HG02840 (cell line): ENCODE data around the gene CPEB3.

Experiments used
- ATAC-seq: cut with Tn5 transposase; IDR thresholded peaks from one replicate; pipeline ENCODE4 v1.9.1; 2021; ENCODE audit warnings: mild to moderate bottlenecking, moderate library complexity, moderate number of reproducible peaks; ENCODE audit not compliant: unreplicated experiment, low FRiP score

CPEB3 gene

GRCh38 chr10:92268748-92269147 lies 22.1 kb downstream of the CPEB3 start:
- ATAC-seq = no peak

DNA sequence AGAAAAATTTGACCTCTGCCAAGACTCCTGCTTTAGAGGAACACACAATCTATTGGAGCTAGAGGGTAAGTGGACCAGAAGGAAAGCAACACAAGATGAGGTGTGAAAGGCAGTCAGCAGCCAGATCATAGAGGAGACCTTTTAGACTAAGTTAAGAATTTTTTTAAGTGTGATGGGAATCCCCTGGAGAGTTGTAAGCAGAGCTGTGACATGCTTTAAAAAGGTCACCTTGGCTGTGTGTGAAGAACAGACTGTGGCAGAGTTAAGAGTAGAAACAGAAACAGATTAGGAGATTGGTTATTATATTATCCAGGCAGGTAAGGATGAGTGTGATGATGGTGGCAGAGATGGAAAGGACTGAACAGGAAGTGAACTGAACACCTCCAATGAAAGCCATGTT lies 23.5 kb downstream of the CPEB3 start:
- no peak for ATAC-seq

GRCh38 chr10:92265687-92266258 lies 25.1 kb downstream of the CPEB3 start:
- ATAC-seq = no peak

DNA sequence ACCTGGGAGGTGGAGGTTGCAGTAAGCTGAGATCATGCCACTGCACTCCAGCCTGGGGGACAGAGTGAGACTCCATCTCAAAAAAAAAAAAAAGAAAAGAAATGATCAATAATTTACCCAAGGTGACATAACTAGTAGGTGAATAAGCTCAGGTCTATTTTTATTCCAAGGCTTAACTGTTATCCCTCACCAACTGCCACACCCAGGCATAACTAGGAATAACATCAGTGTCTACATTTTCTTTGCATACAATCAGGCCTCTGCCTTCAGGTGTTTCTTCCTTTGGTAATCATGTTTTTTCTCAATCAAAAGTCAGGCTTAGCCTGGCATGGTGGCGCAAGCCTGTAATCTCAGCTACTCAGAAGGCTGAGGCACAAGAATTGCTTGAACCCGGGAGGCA lies 26.6 kb downstream of the CPEB3 start:
- ATAC-seq = no peak

GRCh38 chr10:92263396-92263795 lies 27.5 kb downstream of the CPEB3 start:
- ATAC-seq = no peak

- no peak for ATAC-seq
These were observed 42.3 kb downstream of the CPEB3 start for GRCh38 chr10:92248566-92248965.

DNA sequence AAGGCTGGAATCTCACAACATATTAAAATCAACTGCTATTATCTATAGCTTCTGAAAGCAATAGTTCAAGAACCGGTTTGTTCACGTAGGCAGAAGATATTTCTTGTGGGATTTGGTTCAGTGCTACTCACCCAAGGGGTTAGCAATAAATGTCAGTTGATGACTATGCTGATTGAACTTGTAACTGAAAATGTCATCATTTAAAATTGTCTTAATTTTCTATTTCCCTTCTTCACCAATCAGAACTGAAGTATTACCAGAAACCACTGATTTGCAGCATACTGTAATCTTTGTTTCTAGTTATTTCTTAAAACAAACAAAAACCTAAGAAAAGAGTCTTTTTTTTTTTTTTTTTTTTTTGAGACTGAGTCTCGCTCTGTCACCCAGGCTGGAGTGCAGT lies 46.1 kb downstream of the CPEB3 start:
- ATAC-seq = no peak

GRCh38 chr10:92242910-92243671 lies 47.8 kb downstream of the CPEB3 start:
- no peak for ATAC-seq

GRCh38 chr10:92242380-92242779 lies 48.5 kb downstream of the CPEB3 start:
- ATAC-seq = no peak

DNA sequence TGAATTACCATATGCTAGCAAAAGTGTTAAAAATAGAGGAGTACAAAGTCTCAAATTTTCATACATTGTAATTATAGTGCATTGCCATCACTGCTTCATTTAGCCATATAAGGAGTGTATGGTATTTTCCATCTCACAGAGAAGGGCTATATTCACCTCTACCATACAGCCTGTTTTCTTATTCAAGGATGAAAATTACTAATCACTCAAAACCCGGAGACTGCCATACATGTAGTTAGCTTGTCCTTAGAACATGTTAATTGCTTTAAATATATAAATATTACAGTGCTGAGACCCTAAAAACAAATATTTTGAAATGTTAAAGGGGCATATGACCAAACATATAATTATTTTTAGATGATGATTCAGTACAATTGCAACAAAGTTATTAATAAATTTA lies 49.4 kb downstream of the CPEB3 start:
- no peak for ATAC-seq

- no peak for ATAC-seq
These were observed 49.7 kb downstream of the CPEB3 start for GRCh38 chr10:92241158-92241500.

DNA sequence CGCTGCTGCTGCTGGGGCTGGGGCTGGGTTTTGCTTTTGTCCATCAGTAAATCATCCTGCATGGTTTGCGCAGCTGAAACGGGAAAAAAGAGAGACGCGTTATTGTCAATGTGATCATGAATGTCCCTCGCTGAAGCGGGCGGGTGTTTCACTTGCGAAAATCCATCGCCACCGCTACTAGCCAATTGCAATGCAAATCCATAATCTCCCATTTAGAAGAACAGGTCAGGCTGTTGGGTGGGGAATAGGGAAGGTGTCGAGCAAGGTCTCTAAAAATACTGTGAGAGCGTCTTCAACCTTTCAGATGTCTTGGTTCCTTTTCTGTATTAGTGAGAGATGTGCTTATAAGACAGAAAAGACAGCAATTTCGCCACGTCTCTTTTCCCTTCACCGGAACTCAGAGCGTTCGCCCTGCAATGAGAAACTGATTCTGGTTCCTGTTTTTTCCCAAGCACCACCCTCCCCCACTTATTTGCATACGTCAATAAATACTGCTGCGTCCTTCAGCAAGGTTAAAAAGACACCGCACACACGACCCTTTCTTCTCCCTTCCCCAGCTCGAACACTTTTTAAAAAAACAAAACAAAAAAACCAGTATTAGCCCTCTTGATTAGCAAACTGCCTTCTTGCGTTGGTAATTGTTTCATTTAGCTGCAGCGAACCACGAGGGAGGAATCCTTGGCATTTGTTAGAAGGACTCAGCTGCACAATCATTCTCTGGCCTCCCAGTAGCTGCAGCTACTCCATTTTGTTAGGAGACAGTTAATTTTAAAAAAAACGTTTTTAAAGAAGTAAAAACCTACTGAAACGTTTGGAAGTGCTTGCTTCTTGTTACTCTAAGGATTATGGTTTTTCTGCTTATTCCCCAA lies 50.4 kb downstream of the CPEB3 start:
- no peak for ATAC-seq

- no peak for ATAC-seq
These were observed 51.1 kb downstream of the CPEB3 start for GRCh38 chr10:92239600-92240288.

DNA sequence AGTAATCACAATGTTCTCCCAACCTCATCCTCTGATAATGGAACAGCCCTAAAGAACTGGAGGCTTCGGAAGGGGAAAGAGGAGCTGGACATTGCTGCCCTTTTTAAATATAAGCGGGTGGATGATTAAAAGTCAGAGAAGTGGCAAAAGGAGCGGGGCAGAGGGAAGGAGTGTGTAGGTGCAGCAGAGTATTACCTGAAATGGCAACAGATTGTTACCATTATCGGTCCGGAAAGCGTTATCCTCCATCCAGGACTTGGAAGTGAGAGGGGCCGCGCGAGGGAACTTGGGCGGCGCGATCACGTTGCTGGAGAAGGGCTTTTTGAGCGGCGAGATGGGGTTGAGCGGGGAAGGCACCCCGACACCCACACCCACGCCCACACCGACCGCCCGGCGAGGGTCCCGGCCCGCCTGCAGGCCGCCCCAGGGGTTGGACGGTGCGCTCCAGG lies 51.7 kb downstream of the CPEB3 start:
- ATAC-seq = no peak

DNA sequence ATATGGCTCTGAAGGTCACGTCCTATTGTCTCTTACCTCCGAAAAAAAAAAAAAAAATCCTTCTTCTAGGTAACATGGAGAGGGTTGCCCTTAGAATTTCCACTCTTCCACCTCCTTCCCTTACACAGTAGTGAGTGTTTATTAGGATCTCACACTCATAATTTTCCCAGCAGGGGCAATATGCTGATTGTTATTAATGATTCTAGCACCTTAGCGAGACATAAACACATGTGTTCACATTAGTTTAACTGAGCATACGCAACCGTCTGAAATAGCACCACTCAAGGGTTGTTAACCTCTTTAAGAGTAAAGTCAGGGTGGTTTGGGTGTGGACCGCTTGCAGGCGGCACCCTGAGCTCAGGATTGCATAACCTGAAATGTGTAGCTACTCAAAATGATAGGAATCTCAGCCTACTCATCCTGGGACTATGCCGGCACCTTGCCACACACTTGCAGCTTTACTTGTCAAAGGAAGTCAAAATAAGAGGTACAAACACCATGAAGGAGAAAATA lies 52.2 kb downstream of the CPEB3 start:
- ATAC-seq = no peak

DNA sequence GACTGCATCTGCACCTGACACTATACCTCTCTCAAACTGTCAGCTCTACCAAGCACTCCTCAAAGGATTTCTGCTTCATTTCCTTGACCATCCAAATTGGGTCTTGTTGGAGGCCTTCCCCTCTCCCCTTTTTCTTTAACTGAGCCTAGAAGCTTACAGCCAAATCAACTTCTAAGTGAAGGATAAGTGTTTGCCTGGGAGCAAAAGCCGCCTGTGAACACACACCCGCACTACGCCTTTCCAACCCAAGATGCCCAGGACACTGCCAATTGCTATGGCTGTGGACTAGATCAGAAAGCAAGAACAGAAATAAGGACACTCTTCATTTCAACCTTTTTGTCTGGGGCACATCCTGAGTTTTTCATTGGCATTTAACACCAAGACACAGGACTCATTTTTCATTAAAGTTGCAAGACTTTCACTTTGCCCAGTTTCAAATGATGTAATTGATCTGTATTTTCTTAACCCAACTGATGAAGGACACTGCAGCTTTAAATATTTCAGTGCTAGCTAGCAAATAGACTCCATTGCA lies 52.8 kb downstream of the CPEB3 start:
- ATAC-seq = no peak

GRCh38 chr10:92231196-92231595 lies 59.7 kb downstream of the CPEB3 start:
- no peak for ATAC-seq

GRCh38 chr10:92222603-92223262 lies 68.1 kb downstream of the CPEB3 start:
- ATAC-seq = no peak

GRCh38 chr10:92219559-92219958 lies 71.3 kb downstream of the CPEB3 start:
- ATAC-seq = no peak

DNA sequence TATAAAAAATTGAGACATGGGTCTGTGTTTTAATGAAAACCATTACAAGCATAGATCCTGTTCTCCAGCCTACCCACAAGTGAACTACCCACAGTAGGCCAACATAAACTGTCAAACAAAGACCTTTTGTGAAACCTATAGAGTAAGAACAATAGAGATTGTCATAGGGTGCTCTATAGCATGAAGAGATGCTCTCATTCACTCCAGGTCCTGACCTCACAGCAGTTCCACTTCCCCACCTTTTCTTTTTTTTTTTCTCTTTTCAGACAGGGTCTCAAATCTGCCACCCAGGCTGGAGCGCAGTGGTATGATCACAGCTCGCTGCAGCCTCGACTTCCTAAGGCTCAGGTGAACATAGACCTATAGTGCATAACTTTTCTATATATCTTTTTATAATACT lies 72.3 kb downstream of the CPEB3 start:
- no peak for ATAC-seq
